HG03439 (cell line): ENCODE data around the gene TTC23.

Experiments used
- ATAC-seq: cut with Tn5 transposase; IDR thresholded peaks from one replicate; pipeline ENCODE4 v1.9.1; 2021; ENCODE audit warnings: mild to moderate bottlenecking, moderate library complexity; ENCODE audit not compliant: unreplicated experiment

TTC23 gene

DNA sequence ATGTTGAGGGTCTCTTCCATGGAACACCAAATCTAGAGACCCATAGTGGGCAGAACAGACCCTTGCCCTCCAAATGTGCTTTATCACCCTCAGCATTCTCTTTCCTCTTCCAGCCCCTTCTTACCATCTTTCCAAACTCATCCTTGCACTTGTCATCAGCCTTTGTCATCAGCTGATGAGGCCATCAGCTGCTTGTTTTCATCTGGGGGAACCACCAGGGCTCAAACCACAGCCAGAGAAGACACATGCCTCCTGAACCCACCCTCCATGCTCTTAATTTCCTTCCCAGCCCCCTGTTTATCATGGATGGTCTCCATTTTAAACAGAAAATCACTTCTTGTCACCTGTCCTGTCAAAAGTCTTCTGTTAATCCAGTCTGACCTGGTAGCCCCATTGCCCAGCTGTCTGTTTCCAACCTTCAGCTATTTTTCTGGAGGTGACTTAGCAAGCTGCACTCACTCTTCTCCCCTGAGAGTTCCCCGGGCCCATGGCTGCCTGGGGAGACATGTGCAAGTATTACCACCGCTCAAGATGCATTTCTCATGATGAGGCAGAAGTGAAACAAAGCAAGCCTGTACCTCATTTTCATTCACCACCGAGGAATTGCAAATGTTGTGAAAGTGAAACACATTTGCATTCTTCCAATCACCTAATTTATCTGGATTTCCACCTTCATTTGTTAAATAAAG is 159.2 kb downstream of the TTC23 start:
- ATAC-seq, result peak; percentile 100

DNA sequence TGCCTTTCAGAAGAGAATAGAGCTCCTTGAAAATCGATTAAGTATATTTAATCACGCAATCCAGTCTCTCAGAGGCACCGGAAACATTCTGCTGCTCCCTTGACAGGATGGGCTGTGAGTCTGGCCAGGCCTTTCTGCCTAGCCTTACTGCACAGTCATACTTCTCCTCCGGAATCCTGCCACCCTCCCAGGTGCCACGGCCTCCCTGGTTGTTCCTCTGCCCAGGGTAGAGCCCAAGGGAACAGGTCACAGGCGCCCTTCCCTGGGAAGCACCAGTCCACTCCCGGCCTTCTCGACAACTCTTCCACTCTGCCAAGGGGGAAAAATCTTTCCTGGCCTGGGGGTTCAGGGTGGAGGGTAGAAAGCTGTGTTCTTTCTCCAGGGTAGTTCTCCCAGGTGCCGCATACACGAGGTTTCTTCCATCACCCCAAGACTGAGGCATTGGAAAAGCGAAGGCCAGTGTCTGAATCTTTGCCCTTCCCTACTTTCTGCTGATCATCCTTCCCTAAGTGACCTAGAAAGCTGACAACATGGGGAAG is 161.9 kb downstream of the TTC23 start:
- ATAC-seq, result no peak

DNA sequence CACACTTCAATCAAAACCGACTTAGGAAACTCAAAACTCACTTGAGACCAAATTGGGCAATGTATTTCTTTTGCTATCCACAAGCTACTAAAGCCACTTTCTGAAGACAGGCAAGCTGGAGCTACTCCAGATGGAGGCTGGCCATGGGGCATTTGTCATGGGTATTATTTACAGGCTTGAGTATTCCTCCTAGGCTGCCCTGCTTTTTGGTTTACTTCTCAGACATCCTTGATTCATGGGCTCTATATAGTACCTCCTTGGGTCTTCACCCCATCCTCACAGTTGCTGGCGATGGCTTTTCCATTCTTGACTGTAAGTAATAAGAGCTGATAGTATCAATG is 163.1 kb downstream of the TTC23 start:
- no peak for ATAC-seq
